ENCODE data around the gene CASP9. TPM values are rescaled to one million over a fixed set of nuclear protein-coding genes. Genes with fewer than 3 reads are reported as not detected.

CASP9 gene
- total and polyA plus RNA-seq, 2 experiments from 2014 or later: 14.2 to 17.1 TPM

- H3K4me1 ChIP-seq (ENCODE audit: insufficient read depth): no peaks in the 10 kb centered on the region
- H3K4me3 ChIP-seq: no peak overlapping the region
- H3K27ac ChIP-seq: no peak overlapping the region
- no peaks in the 10 kb centered on the region for H3K36me3 ChIP-seq (replicated peaks; ENCODE audit: insufficient read depth, low read depth)
- no peak overlapping the region for H2AFZ ChIP-seq
- DNase-seq (ENCODE audit: low spot score): no peak
- TF ChIP-seq EZH2phosphoT487 (IDR thresholded peaks at IDR 0.05; ENCODE audit: low read depth, severe bottlenecking, unreplicated experiment): no peak
- TF ChIP-seq EZH2 (IDR thresholded peaks at IDR 0.05; ENCODE audit: borderline replicate concordance): no peak
- no peak for TF ChIP-seq CTCF (IDR thresholded peaks at IDR 0.05; ENCODE audit: poor library complexity)
- no peaks in the 10 kb centered on the region for H3K79me2 ChIP-seq
- no peaks in the 10 kb centered on the region for H3K27me3 ChIP-seq
- no peak overlapping the region for H3K4me2 ChIP-seq
- WGBS (ENCODE audit: low lambda C conversion rate, missing lambda C conversion rate): 98% methylated on average over 4 of the region's 4 CpGs
- no peaks in the 10 kb centered on the region for H3K9me3 ChIP-seq (ENCODE audit: low read depth)
- H3K9me2 ChIP-seq (replicated peaks; ENCODE audit: insufficient read depth): no peaks in the 10 kb centered on the region
- no peaks in the 10 kb centered on the region for H4K20me1 ChIP-seq (ENCODE audit: insufficient read depth, poor library complexity, severe bottlenecking)
Observed at GRCh38 chr1:15541231-15541792, 17.3 kb upstream of the CASP9 start.

- no peaks in the 10 kb centered on the region for H3K9me2 ChIP-seq (replicated peaks; ENCODE audit: insufficient read depth)
- H3K79me2 ChIP-seq: no peaks in the 10 kb centered on the region
- H3K9me3 ChIP-seq (ENCODE audit: low read depth): no peaks in the 10 kb centered on the region
- no peak overlapping the region for H3K27ac ChIP-seq
- no peaks in the 10 kb centered on the region for H4K20me1 ChIP-seq (ENCODE audit: insufficient read depth, poor library complexity, severe bottlenecking)
- TF ChIP-seq EZH2phosphoT487 (IDR thresholded peaks at IDR 0.05; ENCODE audit: low read depth, severe bottlenecking, unreplicated experiment) (no peak), EZH2 (IDR thresholded peaks at IDR 0.05; ENCODE audit: borderline replicate concordance) (no peak), CTCF (IDR thresholded peaks at IDR 0.05; ENCODE audit: poor library complexity) (no peak)
- H3K36me3 ChIP-seq (replicated peaks; ENCODE audit: insufficient read depth, low read depth): no peaks in the 10 kb centered on the region
- no peak overlapping the region for H3K4me3 ChIP-seq
- no peak overlapping the region for H2AFZ ChIP-seq
- no peaks in the 10 kb centered on the region for H3K4me1 ChIP-seq (ENCODE audit: insufficient read depth)
- H3K27me3 ChIP-seq: no peaks in the 10 kb centered on the region
- 90% methylated on average over 8 of the region's 8 CpGs for WGBS (ENCODE audit: low lambda C conversion rate, missing lambda C conversion rate)
- H3K4me2 ChIP-seq: no peak overlapping the region
- DNase-seq (ENCODE audit: low spot score): no peak
Observed at GRCh38 chr1:15540186-15540585, 16.2 kb upstream of the CASP9 start.

- Histone ChIP-seq H3K9me2 (replicated peaks; ENCODE audit: insufficient read depth) (no peaks in the 10 kb centered on the region), H3K4me1 (ENCODE audit: insufficient read depth) (no peaks in the 10 kb centered on the region), H3K27ac (no peak overlapping the region), H2AFZ (no peak overlapping the region), H4K20me1 (ENCODE audit: insufficient read depth, poor library complexity, severe bottlenecking) (no peaks in the 10 kb centered on the region), H3K4me2 (no peak overlapping the region), H3K4me3 (no peak overlapping the region), H3K36me3 (replicated peaks; ENCODE audit: insufficient read depth, low read depth) (no peaks in the 10 kb centered on the region), H3K9me3 (ENCODE audit: low read depth) (no peaks in the 10 kb centered on the region), H3K79me2 (no peaks in the 10 kb centered on the region), H3K27me3 (no peaks in the 10 kb centered on the region)
- no peak for TF ChIP-seq EZH2phosphoT487 (IDR thresholded peaks at IDR 0.05; ENCODE audit: low read depth, severe bottlenecking, unreplicated experiment)
- no peak for DNase-seq (ENCODE audit: low spot score)
- 92% methylated on average over 6 of the region's 6 CpGs for WGBS (ENCODE audit: low lambda C conversion rate, missing lambda C conversion rate)
Observed at GRCh38 chr1:15538771-15539170, 14.8 kb upstream of the CASP9 start.

GRCh38 chr1:15531682-15532081, 7.7 kb upstream of the CASP9 start:
- no peaks in the 10 kb centered on the region for H3K27me3 ChIP-seq
- H3K27ac ChIP-seq: no peak overlapping the region
- H3K36me3 ChIP-seq (replicated peaks; ENCODE audit: insufficient read depth, low read depth): no peaks in the 10 kb centered on the region
- peaks cover 35% of the 10 kb centered on the region for H3K79me2 ChIP-seq
- no peak overlapping the region for H2AFZ ChIP-seq
- no peaks in the 10 kb centered on the region for H3K9me2 ChIP-seq (replicated peaks; ENCODE audit: insufficient read depth)
- no peak overlapping the region for H3K4me2 ChIP-seq
- H4K20me1 ChIP-seq (ENCODE audit: insufficient read depth, poor library complexity, severe bottlenecking): no peaks in the 10 kb centered on the region
- no peak for DNase-seq (ENCODE audit: low spot score)
- H3K4me1 ChIP-seq (ENCODE audit: insufficient read depth): no peaks in the 10 kb centered on the region
- TF ChIP-seq EZH2 (IDR thresholded peaks at IDR 0.05; ENCODE audit: borderline replicate concordance) (no peak), EZH2phosphoT487 (IDR thresholded peaks at IDR 0.05; ENCODE audit: low read depth, severe bottlenecking, unreplicated experiment) (no peak), CTCF (IDR thresholded peaks at IDR 0.05; ENCODE audit: poor library complexity) (no peak)
- H3K4me3 ChIP-seq: no peak overlapping the region
- 94% methylated on average over 2 of the region's 2 CpGs for WGBS (ENCODE audit: low lambda C conversion rate, missing lambda C conversion rate)
- no peaks in the 10 kb centered on the region for H3K9me3 ChIP-seq (ENCODE audit: low read depth)
